GM21526 (cell line): Measurements from ENCODE around the gene XK.
"Not testable (repeated sequence)": the region's sequence is repeated elsewhere in the genome, so short reads cannot be mapped to it uniquely, and the experiment has no call there.

ENCODE experiments used
- ATAC-seq: cut with Tn5 transposase; IDR thresholded peaks from one replicate; pipeline ENCODE4 v1.9.1; 2021; ENCODE audit warnings: moderate library complexity; ENCODE audit not compliant: unreplicated experiment, low FRiP score

The XK gene

DNA sequence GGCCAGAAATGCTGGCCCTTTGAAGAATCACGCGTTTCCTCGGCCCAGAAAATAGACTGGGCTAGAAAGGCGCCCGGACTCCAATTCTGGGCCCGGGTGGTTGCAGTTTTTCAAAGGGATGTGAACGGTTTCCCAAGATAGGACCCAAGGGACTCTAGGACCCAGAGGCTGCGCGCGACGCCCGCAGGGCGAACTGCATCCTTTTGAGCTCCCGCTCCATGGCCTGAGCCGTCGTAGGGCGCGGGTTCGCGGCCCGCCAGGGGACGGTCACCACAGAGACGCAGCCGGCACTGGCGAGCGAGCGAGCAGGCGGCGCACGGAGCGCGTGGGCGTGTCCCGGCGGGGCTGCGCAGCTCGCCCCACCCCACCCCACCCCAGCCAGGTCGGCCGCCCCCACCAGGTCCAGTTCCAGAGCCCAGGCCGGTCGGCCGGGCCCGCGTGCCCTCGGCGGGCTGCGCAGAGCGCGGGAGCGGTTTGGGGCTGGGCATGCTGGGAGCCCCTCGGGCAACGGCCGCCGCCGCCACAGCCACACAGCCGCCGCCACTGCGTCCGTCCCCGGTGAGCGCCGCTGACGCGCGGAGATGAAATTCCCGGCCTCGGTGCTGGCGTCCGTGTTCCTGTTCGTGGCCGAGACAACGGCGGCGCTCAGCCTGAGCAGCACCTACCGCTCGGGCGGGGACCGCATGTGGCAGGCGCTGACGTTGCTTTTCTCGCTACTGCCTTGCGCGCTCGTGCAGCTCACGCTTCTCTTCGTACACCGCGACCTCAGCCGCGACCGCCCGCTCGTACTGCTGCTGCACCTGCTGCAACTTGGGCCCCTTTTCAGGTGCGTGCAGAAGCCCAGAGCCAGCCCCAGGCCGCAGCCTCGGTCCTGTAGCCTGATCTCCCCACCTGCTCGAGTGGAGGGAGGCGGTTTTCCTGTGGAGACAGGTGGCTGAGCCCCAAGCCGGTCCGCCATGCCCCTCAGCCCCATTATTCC is at the start of gene XK:
Gene XK (plus strand): TSS at position 411 of the 979 bp plus-strand sequence. CDS start 171 bp downstream, at position 582.
- peak; percentile 75 for ATAC-seq

DNA sequence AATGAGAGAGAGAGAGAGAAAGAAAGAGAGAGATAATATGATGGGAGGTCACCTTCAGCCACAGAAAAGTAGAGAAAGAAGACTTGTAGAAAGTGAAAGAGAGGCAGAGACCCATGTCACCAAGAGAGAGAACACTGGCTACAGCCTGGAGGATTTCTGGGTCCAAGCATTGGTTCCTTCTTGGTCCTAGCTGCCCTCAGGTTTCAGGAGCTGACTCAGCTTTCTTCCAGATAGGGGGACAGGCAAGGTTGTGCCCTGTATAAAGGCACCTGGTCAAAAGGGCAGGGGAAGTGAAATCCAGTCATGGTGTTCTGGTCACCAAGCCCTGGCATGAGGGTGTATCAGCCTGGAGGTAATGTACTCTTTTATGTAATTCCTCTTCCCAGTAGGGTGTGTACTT is 47.5 kb upstream of the XK start:
- no peak for ATAC-seq

GRCh38 chrX:37640142-37640541 is 45.4 kb upstream of the XK start:
- no peak for ATAC-seq

GRCh38 chrX:37641859-37642258 is 43.7 kb upstream of the XK start:
- ATAC-seq = no peak

GRCh38 chrX:37644381-37645305 is 40.9 kb upstream of the XK start:
- ATAC-seq = no peak

- no peak for ATAC-seq
These were observed 39.3 kb upstream of the XK start for GRCh38 chrX:37646254-37646653.

- ATAC-seq = not testable (repeated sequence)
These were observed 34.7 kb upstream of the XK start for GRCh38 chrX:37650879-37651278.

DNA sequence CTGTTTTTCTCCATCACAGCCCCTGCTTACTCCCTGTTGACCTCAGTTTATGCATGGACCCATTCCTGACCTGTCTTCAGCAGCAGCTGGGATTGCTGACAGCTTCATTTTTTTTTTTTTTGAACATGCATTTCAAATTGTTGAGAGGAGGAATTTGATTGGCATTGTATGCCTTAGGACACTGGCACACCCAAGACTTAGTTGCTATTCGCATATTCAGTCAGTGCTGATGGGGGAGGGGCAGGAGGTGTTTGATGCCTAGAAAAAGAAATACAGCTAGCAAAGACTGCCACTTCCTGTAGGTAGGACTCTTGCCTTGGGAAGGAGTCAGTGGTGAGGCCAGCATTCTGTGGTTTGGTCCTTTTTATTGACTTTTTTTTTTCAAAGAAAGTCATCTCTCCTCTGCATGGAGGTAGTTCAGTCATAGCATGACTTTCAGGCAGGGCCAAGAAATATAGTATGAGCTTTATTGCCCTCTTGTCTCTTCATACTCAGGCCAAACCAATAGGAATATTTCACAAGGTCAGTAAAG is 33.6 kb upstream of the XK start:
- no peak for ATAC-seq

GRCh38 chrX:37652589-37653231 is 32.9 kb upstream of the XK start:
- ATAC-seq = no peak

GRCh38 chrX:37653397-37654085 is 32.0 kb upstream of the XK start:
- no peak for ATAC-seq

DNA sequence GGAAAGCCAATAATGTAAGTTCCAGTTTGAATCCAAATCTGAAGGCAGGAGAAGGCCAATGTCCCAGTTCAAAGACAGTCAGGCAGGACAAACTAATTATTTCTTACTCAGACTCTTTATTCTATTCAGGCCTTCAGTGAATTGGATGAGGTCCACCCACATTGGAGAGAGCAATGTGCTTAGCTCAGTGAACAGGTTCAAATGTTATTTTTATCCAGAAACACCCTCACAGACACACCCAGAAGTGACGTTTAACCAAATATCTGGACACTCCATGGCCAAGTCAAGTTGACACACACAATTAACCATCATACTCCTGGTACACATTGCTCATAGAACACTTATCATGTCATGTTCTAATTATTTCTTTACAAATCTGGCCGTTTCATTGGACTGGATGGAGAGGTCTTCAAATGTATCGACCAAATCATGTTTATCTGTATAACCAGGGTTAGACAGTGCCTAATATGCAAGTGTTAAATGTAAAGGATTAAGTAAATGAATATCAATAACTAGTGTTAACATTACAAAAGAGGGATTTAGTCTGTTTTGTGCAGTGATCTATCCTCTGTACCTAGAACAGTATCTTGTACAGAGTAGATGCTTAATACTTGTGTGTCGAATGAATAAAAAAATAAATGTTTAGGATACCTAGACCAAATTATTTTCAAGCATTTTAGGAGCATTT is 27.1 kb upstream of the XK start:
- ATAC-seq = no peak

- ATAC-seq = no peak
These were observed 26.5 kb upstream of the XK start for GRCh38 chrX:37659047-37659446.

- ATAC-seq = no peak
These were observed 23.4 kb upstream of the XK start for GRCh38 chrX:37662181-37662580.

DNA sequence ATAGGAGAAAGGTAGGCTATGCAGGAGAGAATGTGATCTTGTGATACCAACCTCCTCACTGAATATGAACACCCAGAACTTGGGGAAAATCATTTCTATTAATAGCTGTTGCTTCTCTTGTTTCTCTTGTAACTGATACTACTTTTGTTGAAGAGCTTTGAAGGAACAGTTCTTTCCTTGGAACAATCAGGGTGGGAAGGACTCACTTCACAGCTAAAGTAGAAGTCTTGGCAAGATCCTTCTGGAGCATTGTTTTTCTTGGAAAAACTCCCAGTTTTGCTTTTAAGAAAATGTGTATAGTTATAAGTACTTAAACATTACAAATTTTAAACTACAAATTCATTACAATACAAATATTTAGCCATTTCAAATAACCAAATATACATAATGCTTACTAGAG is 19.1 kb upstream of the XK start:
- ATAC-seq = no peak

GRCh38 chrX:37667141-37667540 is 18.4 kb upstream of the XK start:
- ATAC-seq = no peak

DNA sequence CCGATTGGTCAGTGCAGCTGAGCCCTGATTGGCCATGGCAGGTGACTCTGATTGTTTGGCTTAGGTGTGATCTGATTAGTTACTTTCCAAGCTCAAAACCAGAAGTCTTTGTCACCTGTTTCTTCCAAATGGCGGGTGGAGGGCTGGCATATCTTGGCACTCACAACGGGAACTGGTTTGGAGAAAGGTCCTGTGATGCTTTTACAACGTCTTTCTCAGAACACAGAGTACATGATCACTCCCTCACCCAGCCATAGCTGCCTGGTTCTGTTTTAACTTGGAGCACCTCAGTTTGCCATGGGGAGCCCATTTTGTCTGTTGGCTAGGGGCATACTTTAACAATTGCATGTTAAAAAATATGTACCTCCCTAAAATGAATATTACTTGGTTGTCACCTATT is 13.0 kb upstream of the XK start:
- no peak for ATAC-seq

GRCh38 chrX:37676811-37677210 is 8.8 kb upstream of the XK start:
- ATAC-seq = no peak

DNA sequence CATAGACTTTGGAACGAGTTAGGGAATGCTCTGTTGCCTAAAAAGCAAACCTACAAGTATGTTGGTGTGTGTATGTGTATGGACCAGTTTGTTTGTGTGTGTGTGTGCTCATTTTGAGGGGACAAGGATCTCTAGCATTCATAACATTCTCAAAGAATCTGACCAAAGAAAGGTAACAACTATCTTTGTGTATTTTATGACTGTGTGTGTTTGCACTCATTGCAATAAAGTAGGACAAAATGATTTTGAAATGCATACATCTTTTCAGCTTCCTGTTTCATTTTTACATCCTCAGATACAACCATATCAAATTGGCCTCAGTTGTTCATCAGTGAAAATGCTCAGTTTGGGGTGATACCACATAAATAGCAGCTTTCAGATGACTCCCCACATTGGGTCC is 8.3 kb upstream of the XK start:
- ATAC-seq = peak; percentile 15

DNA sequence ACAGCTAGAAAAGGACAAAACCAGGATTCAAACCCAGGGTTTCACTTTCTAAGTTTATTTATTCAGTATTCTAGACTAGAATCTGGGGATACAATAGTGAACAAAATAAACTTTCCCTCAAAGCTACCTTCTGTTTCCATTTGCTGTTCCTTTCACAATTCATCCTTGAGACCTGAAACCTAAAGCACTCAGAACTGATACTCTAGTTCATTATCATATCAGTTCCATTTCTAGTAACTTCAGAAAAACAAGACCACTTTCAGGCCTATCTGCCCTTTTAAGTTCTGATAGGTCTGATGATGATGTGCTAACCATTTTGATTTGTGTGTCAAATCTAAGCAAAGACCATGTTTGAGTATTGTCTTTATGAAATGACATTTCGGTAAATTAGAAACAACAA is 7.8 kb upstream of the XK start:
- ATAC-seq = peak; percentile 77
